Activated CD4-positive, alpha-beta T cell treated with anti-CD3 and anti-CD28 coated beads, Interleukin-2, amount 10 ng/mL, durations not matched to agents 7 days and 5 days (primary cell): ENCODE results near the gene CCDC7. TPM values are rescaled to one million over a fixed set of nuclear protein-coding genes. Genes with fewer than 3 reads are reported as not detected.
"Not testable (repeated sequence)": the region's sequence is repeated elsewhere in the genome, so short reads cannot be mapped to it uniquely, and the experiment has no call there.

Experiments used
- CTCF ChIA-PET: fragments of 350-600 bp; sonication (Branson Sonifier 250); formaldehyde crosslinking; loops from one replicate; lab custom pipeline; 2021; ENCODE audit warnings: antibody characterized with exemption; lab: Charles Lee
- POLR2A ChIA-PET: fragments of 350-600 bp; sonication (Branson Sonifier 250); formaldehyde crosslinking; loops from one replicate; lab custom pipeline; 2021; ENCODE audit warnings: antibody characterized with exemption; lab: Charles Lee
- DNase-seq: peaks from one replicate; pipeline ENCODE4 v3.0.0-alpha.2; 2020
- H3K27ac Mint-ChIP-seq: one replicate; pipeline ENCODE4 v1.8.0; 2021; ENCODE audit warnings: mild to moderate bottlenecking, moderate library complexity, mixed read lengths
- H3K27me3 Mint-ChIP-seq: one replicate; pipeline ENCODE4 v1.8.0; 2021; ENCODE audit warnings: mixed read lengths
- H3K36me3 Mint-ChIP-seq: one replicate; pipeline ENCODE4 v1.8.0; 2021; ENCODE audit warnings: low read depth, mixed read lengths
- H3K4me1 Mint-ChIP-seq: one replicate; pipeline ENCODE4 v1.8.0; 2021; ENCODE audit warnings: mixed read lengths
- H3K4me3 Mint-ChIP-seq: one replicate; pipeline ENCODE4 v1.8.0; 2021; ENCODE audit warnings: mild to moderate bottlenecking, moderate library complexity, mixed read lengths
- H3K9me3 Mint-ChIP-seq: one replicate; pipeline ENCODE4 v1.8.0; 2021; ENCODE audit warnings: mixed read lengths
- total RNA-seq, 2 experiments: library from RNA; stranded (reverse); gene quantifications; one replicate each; pipeline ENCODE4 v1.2.3, GENCODE V29; 2021

CCDC7 gene
- total RNA-seq, 2 experiments from 2014 or later, result 18.3 to 21.4 TPM

GRCh38 chr10:32911285-32912016 lies 465.5 kb downstream of the CCDC7 start:
- Mint-ChIP-seq H3K27me3 (no peaks in the 10 kb centered on the region), H3K27ac (no peak overlapping the region), H3K36me3 (peaks cover 51% of the 10 kb centered on the region), H3K4me3 (no peak overlapping the region), H3K4me1 (no peaks in the 10 kb centered on the region), H3K9me3 (peaks cover 3% of the 10 kb centered on the region)
- ChIA-PET POLR2A (no interaction called here), CTCF (no interaction called here)
- DNase-seq, result no peak

DNA sequence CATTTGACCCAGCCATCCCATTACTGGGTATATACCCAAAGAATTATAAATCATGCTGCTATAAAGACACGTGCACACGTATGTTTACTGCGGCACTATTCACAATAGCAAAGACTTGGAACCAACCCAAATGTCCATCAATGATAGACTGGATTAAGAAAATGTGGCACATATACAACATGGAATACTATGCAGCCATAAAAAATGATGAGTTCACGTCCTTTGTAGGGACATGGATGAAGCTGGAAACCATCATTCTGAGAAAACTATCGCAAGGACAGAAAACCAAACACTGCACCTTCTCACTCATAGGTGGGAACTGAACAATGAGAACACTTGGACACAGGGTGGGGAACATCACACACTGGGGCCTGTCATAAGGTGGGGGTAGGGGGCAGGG lies 471.9 kb downstream of the CCDC7 start:
- H3K36me3 Mint-ChIP-seq, result peaks cover 65% of the 10 kb centered on the region
- H3K9me3 Mint-ChIP-seq, POLR2A ChIA-PET, H3K4me1 Mint-ChIP-seq, H3K4me3 Mint-ChIP-seq, DNase-seq, CTCF ChIA-PET, H3K27me3 Mint-ChIP-seq, H3K27ac Mint-ChIP-seq: not testable (repeated sequence)

- Mint-ChIP-seq H3K27me3 (no peaks in the 10 kb centered on the region), H3K27ac (no peak overlapping the region), H3K4me3 (no peak overlapping the region), H3K36me3 (peaks cover 57% of the 10 kb centered on the region), H3K4me1 (peaks cover 13% of the 10 kb centered on the region), H3K9me3 (peaks cover 8% of the 10 kb centered on the region)
- POLR2A ChIA-PET, result no interaction called here
- CTCF ChIA-PET, result no interaction called here
- DNase-seq, result no peak
Observed at GRCh38 chr10:32922170-32922569, 476.2 kb downstream of the CCDC7 start.

DNA sequence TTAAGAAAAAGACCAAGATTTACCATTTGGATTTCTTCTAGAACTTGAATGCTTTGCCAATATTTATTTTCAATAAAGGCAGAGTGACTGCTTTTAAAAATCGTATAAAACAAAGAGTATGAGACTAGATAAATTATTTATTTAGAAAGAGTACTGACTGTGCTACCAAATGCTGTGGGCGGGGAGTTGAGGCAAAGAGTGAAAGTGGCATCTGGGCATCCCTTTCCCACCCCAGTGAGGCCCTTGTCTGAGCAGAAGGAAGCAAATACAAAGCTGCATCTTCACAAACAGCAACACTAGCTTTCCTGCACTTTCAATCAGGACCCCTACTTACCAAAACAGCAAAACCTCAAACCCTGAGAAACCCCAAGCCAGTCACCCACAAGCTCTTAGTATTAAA lies 477.2 kb downstream of the CCDC7 start:
- Mint-ChIP-seq H3K4me3 (no peak overlapping the region), H3K27ac (no peak overlapping the region), H3K4me1 (peaks cover 13% of the 10 kb centered on the region), H3K27me3 (no peaks in the 10 kb centered on the region), H3K9me3 (peaks cover 8% of the 10 kb centered on the region), H3K36me3 (peaks cover 51% of the 10 kb centered on the region)
- ChIA-PET CTCF (no interaction called here), POLR2A (no interaction called here)
- no peak for DNase-seq

DNA sequence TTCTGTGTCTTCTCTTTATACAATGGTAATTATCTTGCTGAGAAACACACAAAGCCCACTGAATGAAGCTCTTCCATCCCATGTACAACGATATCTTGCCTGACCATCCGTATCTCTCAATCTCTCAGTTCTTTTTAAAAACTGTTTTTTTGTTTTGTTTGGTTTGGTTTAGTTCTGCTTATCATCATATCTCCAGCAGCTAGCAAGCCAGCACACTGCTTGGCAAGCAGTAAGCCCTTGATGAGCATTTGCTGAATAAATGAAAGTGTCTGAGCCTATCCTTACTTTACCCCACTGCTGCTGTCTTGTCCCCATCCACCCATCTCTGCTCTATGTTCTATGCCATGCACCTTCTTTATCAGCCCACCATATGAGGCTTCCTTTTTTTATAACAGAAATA lies 477.9 kb downstream of the CCDC7 start:
- Mint-ChIP-seq H3K27ac (no peak overlapping the region), H3K4me3 (no peak overlapping the region), H3K4me1 (peaks cover 15% of the 10 kb centered on the region), H3K9me3 (peaks cover 8% of the 10 kb centered on the region), H3K36me3 (peaks cover 54% of the 10 kb centered on the region), H3K27me3 (no peaks in the 10 kb centered on the region)
- POLR2A ChIA-PET, result no interaction called here
- no peak for DNase-seq
- CTCF ChIA-PET, result no interaction called here

Other genes starting within 250 kb of the CCDC7 start
- 10 to 100 TPM; 47.6 to 54.2 TPM for gene EPC1, start 99.0 kb upstream of the CCDC7 start, total RNA-seq